ENCODE results near the gene MAPK1IP1L.

MAPK1IP1L gene

DNA sequence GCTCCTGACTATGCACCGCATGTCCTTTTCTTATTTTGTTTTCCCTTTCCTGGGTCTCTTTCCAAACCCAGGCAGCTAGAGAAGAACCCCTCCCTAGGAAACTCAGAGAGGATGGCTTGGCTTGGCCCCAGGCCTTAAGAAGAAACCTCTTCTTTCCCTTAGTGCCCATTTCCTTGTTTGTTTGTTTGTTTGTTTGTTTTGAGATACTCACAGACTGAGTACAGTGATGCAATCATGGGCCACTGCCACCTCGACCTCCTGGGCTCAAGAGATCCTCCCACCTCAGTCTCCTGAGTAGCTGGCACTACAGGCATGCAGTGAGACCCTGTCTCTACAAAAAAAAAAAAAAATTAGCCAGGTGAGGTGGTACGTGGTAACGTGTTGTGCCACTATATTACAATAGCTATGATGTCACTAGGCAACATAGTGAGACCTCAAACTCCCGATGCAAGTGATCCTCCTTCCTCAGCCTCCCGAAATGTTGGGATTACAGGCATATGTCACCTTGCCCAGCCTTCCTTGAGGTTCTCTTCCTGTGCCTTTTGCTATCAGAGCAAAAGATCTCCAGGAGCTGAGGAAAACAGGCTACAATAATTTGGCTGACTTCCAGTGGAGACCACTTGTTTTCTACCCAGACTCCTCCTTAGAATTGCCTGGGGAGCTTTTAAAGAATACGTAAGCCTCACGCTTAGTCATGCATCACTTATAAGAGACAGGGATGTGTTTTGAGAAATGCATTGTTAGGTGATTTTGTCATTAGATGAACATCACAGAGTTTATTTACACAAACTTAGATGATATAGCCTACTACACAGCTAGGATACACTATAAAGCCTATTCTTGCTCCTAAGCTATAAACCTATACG is 43.1 kb downstream of the MAPK1IP1L start:
- DNase-seq (ENCODE audit: low read depth in 2 of 2): no peak

DNA sequence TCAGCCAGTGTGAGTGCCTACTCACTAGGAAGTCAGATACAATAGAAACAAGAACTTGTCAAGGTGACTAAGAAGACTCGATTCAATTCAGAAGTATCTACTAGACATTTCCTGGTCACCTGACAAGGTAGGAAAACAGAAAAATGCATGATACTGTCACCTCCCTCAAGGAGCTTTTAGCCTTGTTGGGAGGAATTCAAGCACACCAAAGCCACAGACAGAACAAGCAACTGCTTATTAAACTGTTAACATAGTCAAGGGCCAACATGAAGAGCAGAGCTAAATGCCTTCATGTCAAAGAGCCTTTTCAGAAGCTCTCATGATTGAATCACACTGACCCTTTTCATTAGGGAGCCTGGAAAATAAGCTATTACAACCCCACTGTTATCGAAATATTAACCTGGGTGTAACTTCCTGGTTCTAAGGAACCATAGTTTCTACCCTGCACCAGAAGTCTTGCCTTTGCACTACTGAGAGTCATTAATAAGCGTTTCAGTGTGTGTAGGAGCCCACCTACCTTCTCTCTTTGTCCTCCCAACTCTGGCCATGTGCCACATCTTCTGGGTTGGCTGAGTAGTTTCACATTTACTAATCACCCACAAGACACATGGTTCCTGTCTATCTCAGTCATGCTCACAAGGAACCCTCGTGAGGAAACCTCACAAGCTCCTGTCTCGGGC is 46.6 kb downstream of the MAPK1IP1L start:
- DNase-seq (ENCODE audit: low read depth in 2 of 2): peak in 1 of 2 experiments; percentile 31

DNA sequence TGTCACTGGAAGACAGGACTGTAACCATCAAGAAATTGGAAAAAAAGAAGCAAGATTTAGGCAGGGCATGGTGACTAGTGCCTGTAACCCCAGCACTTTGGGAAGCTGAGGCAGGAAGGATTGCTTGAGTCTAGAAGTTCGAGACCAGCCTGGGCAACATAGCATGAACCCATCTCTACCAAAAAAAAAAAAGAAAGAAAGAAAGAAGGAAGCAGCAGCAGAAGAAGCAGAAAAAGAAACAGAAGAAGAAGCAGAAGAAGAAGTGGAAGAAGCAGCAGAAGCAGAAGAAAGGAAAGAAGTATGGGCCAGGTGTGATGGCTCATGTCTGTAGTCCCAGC is 47.1 kb downstream of the MAPK1IP1L start:
- DNase-seq (ENCODE audit: low read depth in 2 of 2): no peak

DNA sequence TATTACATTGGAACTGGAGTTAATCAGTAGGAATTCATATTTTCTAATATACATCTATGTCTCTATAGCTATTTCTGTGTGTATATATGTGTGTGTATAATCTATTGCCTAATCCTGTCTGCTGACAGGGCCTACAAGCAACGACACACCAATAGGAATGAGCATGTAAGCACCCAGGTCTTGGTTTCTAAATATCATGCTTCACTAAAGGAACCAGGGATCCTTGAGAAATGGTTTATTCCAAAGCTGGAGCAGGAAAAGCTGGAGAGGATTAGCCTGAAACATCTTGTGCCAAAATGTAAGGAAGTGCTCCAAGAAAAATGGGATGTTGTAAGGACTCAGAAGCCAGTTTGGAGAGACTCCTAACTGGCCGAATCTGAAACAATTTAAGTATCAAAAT is 48.3 kb downstream of the MAPK1IP1L start:
- no peak for DNase-seq (ENCODE audit: low read depth in 2 of 2)

DNA sequence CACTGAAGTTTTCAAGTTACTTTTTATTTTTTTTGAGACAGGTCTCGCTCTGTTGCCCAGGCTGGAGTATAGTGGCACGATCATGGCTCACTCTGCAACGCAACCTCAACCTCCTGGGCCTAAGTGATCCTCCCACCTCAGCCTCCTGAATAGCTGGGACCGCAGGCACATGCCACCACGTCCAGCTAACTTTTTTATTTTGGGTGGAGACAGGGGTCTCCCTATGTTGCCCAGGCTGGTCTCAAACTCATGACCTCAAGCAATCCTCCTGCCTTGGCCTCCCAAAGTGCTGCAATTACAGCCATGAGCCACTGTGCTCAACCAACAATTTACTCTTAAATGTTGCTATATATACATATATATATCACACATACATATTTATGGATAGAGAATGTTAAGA is 50.3 kb downstream of the MAPK1IP1L start:
- no peak for DNase-seq (ENCODE audit: low read depth in 2 of 2)

DNA sequence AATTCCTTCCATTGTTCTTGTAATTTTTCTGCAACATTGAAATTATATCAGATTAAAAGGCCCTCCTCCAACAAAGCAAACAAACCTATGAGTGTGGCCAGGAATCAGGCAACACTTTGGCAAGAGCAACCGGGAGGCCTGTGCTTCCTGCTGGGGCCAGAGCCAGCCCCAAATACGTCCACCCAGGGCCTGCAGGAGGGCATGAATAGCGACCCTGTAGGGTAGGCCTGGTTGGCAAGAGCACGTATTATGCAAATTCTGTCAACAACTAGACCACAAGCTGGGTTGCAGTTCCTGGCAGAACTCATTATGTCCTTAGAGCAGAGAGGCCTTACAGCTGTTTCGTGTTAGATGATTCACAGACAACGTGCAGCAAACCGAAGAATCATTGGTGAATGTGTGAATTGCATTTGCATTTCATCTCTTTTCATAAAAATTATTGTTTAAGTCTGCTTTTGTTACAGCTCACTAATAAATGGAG is 50.7 kb downstream of the MAPK1IP1L start:
- DNase-seq (ENCODE audit: low read depth in 2 of 2): peak in 1 of 2 experiments; percentile 16

DNA sequence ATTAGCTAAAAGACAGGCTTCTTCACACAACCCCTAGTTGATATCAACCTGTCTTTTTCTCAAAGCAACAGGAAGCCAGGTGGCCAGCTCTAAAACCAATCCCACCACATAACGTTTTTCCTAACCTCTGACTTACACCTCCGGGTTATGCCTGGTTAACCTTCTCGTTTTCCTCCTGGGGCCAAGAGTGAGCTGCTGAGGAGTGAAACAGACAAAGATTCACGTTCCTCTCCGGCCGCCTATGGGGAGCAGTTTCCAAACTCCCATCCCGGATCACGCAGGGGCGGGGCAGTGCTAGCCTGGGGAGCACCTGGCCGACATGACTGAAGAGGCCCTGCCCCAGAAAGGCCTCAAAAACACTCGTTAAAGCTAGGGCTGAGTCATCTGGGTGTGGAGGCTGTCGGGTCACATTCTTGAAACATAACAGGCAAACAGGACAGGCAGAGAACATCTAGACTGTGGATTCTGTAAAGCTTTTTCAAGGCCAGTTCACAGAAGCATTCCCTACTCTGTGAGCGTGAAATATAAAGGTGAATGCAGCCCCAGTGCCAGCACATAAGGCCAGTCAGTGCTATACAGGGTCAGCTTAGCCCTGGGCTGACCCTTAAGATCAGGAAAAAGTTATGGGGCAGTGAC is 51.7 kb downstream of the MAPK1IP1L start:
- DNase-seq (ENCODE audit: low read depth in 2 of 2): peak; percentile 18 to 29

DNA sequence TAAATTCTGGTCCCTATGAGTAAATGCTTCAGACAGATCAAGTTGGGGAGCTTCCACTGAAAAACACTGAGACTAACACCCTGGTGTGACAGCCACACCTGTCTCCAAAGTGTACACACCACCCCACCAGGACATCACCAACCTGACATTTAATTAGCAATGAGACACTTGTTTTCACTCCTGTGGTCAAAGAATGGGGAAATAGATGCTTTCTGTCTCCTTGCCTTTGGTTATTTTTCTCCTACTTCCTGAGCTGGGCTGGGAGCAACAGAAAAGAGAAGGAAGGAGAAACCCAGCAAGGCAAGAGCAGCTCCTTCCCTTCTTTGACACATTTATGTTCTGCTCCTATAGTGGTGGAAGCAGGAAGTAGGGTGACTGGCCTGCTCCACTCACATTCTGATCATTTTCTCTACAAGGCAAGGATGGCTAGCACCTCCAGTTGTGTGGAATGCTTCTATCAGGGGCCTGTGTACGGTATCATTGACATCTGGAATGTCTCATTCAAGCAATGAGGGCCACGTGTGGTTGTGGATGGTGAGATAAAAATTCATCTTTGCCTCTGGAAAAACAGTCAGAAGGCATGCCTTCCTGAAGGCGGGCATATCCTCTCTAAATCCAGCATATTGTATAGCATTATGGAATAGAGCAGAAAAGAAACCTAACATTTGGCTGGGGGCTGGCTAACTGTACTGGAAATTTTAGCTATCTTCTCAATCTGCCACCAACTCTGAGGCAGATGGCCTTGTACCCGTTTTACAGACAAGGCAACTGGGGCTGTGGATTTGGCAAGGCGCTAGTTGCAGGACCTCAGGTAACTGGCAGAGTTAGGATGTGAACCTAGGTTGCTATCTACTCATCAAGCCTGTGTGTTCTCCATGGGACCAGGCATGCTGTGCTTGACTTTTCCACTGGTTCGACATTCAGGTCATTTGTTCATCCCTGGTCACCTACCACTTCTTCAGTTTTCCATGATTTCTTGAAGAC is 52.8 kb downstream of the MAPK1IP1L start:
- no peak for DNase-seq (ENCODE audit: low read depth in 2 of 2)

DNA sequence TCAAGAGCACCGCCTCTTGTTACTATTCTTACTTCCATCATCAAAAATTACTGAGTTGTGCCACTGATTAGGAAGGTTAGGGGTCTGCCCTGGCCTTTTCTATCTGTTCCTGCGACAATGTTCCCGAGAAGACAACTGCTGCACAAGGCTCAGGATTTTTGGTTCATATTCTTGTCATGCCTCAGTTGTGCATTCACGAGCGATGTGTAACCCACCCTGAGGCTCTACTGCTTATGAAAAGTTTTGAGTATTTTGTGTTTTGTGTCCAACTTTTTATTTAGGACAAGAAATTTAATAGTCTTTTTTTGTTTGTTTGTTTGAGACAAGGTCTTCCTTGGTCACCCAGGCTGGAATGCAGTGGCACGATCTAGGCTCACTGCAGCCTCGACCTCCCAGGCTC is 54.5 kb downstream of the MAPK1IP1L start:
- no peak for DNase-seq (ENCODE audit: low read depth in 2 of 2)

DNA sequence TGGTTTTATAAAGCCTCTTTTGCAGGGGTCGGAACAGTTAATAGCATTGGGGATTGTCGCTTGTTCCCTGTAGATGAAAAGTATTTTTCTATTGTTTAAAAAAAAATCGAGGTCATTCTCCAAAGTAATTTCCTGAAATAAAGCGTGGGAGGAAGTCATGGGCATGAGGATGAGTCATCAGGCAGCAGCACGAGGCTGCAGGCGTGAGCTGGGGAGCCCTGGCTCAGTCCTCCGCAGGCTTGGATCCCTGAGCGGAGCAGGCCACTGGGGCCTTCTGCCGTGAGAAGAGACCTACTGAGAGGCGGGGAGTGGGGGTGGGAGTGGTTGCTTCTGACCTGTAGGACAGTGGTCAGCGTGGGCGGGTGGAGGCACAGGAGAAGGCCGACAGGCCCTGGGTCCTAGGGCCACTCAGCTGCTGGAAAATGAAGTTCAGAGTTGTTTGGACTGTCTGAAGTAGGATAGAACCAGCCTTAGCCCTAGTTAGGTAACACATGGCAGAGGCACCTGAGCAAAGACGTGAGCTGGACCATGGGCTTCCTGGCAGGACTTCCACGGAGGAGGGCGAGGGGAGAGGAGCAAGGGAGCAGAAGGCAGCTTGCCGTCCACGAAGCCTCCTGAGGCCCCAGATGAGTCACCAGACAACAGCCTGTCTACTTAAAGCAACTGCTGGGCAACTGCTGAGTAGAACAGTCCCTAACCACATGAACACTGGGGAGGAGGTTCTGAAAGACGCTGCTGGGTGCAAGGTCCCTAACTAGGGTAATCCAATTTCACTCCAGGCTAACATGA is 56.5 kb downstream of the MAPK1IP1L start:
- DNase-seq (ENCODE audit: low read depth in 2 of 2): no peak

DNA sequence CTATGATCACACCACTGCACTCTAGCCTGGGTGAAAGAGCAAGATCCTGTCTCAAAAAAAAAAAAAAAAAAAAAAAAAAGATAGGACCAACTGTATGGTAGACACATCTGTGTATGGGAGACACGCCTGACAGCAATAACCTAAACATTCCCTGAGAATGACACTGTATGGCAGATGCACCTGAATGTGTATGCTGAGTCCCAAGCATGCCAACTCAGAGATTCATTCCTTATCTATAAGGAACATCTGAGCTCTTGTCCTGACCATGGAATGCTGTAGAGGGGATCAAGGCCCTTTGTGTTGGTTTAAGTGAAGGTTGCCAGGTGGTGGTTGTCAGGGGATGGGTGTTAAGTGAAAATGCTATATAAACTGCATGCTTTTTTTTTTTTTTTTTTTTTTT is 58.4 kb downstream of the MAPK1IP1L start:
- DNase-seq (ENCODE audit: low read depth in 2 of 2): no peak

DNA sequence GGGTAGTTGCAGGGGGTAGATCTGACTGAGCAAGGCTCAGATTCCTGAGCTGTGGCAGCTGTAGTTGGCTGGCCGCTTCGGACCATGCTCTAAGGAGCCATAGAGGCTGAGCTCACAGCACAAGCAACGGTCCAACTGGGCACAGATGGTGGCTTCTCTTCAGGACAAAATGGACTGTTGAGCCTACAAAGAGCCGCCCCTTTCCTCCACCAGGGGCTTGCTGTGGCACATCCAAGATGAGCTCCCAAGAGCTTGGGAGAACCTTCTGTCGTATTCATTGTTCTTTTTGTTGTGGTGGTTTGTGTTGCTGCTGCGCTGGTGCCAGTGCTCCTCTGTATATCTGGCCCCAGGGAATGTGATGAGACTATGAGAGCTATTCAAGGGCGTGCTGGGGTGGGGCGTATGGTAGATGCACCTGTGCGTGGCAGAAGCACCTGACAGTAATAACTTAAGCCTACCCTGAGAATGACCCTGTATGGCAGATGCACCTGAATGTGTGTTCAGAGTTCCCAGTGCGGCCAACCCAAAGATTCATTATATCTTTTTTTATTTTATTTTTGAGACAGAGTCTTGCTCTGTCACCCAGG is 59.8 kb downstream of the MAPK1IP1L start:
- DNase-seq (ENCODE audit: low read depth in 2 of 2): no peak

DNA sequence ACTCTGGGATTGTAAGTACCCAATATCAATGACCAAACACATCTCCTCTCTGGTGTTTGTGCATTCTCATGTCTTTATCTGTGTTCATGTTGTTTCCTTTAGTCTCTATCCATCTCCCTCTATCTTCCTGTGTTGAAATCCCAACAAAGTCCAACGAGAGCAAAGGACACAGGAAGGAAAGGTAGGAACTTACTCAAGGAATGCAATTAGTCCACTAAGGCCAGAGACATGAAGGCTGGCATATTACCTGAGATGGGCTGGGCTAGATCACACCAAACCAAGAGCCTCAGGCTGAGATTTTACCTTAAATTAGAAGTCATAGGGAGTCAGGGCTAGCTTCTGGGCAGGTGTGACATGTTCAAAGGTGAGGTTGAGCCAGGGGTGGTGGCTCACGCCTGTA is 63.3 kb downstream of the MAPK1IP1L start:
- DNase-seq (ENCODE audit: low read depth in 2 of 2): no peak

DNA sequence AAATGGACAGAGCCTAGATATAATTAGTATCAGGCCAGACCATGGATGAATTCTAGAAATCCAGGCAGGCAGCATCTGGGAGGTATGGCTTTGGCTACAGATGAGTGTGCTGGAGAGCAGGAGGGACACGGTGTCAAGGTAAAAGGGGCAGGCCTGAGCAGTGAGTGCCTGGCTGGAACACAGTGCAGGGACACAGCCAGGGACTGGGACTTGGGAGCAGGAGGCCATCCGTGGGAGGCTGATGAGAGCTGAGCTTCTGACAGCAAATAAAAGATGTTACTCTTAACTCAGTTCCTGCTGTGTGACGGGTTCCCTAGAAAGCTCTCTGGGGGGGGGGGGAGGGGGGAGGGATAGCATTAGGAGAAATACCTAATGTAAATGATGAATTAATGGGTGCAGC is 64.0 kb downstream of the MAPK1IP1L start:
- no peak for DNase-seq (ENCODE audit: low read depth in 2 of 2)

DNA sequence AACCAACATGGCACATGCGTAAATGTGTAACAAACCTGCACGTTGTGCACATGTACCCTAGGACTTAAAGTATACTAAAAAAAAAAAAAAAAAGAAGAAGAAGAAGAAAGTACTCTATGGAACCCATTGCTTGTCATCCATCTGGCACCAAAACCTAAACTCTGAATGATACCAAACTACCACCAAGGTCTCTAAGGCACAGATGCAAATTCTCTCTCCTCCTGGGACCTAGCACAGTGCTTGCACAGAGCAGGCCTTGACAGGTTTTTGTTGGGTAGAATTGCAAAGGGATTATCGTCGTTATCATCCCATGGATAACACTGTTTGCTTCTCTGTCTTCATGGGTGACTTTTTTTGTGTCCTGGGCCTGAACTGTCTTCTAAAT is 64.4 kb downstream of the MAPK1IP1L start:
- no peak for DNase-seq (ENCODE audit: low read depth in 2 of 2)

DNA sequence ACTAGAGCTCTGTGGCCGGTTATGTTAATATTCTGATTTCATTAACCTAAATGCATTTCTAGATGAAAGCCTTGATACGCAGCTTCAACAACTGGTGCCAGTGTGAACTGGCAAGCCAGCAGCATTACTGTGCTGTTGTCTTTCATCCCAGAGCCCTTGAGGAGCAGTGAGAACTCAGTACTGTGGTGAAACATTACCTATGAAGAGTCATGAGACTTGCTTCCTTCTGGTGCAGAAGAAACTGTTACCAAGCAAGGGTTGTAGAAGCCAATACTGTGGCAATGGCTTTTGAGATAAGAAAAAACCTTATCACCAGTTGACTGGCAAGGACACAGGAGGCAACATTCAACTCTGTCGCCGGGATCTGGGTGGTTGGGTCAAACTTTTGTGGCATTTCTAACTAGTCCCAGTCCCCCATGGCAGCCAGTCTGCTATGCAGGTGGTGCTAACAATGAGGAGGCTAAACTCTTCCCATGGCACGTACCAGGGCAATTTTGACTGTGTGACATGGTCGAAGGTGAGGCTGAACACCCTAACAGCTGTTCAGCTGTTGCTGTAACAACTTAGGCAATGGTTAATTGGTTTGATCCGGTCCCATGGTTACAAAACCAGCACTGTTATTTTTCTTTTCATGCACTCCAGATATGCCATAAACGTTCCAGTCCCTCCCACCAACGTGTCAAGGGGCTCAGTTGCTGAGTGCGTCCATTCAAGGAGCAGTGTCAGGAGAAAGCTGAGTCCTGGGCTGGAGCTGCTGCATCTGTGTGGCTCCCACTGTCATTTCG is 65.0 kb downstream of the MAPK1IP1L start:
- no peak for DNase-seq (ENCODE audit: low read depth in 2 of 2)

DNA sequence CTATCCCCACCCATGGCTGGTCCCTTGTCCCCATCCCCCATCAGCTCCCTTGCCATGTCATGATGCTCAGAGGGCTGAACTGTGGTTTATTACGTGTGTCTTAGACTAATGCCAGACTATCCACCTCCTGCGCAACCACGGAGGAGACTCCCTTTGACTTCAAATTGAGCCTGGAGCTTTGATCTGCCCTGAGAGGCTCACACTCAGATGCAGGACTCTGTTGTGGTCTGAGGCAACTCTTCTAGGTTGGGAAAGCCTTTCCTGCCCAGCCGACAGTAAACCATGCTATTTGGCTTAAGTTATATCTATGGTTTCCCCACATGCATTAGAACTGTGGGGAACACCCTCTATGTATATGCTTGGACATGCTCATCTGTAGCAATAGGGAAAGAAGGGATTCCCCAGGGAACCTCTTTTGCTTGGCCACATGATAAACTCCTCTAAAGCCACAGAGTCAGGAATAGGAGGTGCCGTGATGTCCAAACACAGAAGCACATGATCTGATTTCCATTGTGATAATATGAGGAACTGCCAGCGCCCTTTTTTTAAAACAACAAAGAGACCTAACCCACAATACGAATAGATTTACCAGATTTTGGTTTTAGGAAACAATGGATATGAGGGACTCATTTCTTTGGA is 66.5 kb downstream of the MAPK1IP1L start:
- no peak for DNase-seq (ENCODE audit: low read depth in 2 of 2)

DNA sequence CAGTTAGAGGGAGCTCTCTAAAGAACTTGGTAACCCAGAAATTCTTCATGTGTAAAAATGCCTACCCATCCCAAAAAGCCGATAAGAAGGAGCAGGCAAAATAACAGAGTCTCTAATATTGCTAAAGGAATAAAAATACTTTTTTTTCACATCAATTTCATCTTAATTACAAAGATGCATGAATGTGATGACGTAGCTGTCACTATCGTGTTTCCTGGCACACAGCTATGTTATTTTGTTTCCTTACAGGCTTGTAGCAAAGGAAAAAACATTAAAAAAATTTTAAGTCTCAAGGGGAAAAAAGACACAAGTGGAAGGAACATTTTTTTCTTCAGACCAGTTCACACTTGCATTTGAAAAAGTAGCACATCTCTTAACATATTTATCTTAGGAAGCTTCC is 67.3 kb downstream of the MAPK1IP1L start:
- no peak for DNase-seq (ENCODE audit: low read depth in 2 of 2)

All from stimulated activated CD4-positive, alpha-beta T cell treated with anti-CD3 and anti-CD28 coated beads, Interleukin-12 subunit alpha, Interleukin-12 subunit beta, amount 100 ng/mL, for 24 hours (primary cell).